Measurements from ENCODE around the gene TFR2.

DNA sequence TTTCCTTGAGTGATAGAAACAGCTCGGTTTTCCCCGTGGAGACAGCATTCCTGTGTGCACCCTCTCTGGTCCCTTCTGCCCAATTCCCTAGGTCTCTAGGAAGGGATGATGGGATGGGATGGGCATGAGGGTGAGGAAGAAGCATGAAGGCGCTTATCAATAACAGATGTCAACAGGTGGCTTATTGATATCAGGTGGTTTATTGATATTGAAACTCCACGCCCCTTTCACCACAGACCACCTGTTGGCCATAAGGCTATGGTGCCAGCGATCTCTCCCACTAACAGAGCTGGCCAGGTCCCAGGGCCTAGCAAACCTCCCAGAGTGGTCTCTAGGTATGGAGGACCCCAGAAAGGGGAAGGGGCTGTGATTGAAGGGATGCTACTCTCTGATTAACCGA is 21.1 kb downstream of the TFR2 start:
- TF ChIP-seq, protein P1, sequence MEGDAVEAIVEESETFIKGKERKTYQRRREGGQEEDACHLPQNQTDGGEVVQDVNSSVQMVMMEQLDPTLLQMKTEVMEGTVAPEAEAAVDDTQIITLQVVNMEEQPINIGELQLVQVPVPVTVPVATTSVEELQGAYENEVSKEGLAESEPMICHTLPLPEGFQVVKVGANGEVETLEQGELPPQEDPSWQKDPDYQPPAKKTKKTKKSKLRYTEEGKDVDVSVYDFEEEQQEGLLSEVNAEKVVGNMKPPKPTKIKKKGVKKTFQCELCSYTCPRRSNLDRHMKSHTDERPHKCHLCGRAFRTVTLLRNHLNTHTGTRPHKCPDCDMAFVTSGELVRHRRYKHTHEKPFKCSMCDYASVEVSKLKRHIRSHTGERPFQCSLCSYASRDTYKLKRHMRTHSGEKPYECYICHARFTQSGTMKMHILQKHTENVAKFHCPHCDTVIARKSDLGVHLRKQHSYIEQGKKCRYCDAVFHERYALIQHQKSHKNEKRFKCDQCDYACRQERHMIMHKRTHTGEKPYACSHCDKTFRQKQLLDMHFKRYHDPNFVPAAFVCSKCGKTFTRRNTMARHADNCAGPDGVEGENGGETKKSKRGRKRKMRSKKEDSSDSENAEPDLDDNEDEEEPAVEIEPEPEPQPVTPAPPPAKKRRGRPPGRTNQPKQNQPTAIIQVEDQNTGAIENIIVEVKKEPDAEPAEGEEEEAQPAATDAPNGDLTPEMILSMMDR (conservative IDR thresholded peaks at IDR 0.05) = no peak
- no peak for TF ChIP-seq EZH2 (IDR thresholded peaks at IDR 0.05; ENCODE audit: low read depth)
